Activated T-helper 1 cell treated with anti-CD3 and anti-CD28 coated beads, Interleukin-2, amount 50 U/mL, for 16 hours (primary cell): Measurements from ENCODE around the gene DERL2.
A peak's percentile ranks its signal among the peaks of the same experiment; 100 is the strongest.
"Not testable (repeated sequence)": the region's sequence is repeated elsewhere in the genome, so short reads cannot be mapped to it uniquely, and the experiment has no call there.

ENCODE experiments used
- DNase-seq, 2 donors: peaks; one replicate each; pipeline ENCODE4 v3.0.0-alpha.2; 2020; ENCODE audit warnings: low read depth in 1 of 2, low spot score in 1 of 2

The DERL2 gene

DNA sequence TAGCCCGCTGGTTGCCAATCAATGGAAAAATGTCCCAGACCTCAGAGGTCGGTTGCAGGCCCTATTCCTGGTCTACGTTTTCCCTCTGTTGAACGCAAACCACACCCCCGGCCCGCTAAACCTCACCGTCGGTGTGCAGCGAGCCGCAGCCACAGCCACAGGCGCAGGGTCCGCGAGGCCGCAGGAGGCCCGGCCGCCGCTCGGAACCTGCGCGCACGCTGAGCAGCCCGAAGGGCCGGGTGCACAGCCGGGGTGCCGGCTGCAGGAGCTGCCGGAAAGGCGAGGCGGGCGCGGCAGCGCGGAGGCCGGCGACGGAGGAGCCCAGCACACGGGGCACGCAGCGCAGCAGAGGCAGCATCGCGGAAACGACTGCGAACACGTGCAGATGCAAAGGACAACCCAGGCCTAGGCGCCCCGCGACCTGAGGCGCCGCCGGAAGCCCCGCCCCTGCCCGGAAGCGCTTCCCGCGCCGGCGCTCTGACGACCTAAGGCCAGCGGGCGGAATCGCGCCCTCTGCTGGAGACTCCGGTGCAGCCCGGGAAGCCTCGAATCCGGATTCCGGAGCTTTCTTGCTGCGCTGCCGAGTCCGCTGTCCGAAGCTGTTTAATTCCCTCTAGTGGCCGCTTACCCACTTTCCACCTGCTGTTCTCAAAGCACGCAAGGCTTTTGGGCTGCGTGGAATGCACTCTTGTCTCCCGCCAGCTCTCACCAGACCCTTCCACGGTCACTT lies 47.1 kb downstream of the DERL2 start, which contains the start of gene C1QBP:
Gene C1QBP (minus strand): TSS at position 440 of the 730 bp plus-strand sequence. CDS start 82 bp downstream, at position 358.
- DNase-seq = peak; percentile 87 to 90

DNA sequence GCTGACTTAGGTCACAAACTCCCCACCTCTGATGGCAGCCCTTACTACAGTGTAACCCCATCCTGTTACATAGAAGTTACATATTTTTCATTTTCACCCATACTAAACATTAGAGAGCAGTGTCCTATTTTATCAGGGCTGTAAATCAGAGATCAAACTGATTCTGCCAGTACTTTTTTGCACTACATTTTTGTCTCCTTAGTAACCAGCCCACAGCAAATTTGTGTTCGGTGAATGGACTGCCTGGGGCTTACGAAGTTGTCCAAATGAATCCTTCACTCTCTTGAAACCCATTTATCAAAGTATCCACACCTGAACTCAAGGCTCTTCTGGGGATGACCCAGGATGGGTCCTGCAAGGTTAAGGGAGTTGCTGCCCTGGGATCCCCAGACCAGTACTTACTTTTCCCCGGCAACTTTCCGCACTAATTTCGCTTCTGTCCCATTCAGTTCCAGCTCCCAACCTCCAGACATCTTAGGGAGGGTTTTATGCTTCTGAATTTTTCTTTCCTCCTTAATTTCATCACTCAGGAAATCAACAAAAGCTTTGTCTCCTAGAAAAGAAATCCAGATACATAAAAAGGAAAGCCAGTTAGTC lies 48.2 kb downstream of the DERL2 start:
- DNase-seq = no peak

DNA sequence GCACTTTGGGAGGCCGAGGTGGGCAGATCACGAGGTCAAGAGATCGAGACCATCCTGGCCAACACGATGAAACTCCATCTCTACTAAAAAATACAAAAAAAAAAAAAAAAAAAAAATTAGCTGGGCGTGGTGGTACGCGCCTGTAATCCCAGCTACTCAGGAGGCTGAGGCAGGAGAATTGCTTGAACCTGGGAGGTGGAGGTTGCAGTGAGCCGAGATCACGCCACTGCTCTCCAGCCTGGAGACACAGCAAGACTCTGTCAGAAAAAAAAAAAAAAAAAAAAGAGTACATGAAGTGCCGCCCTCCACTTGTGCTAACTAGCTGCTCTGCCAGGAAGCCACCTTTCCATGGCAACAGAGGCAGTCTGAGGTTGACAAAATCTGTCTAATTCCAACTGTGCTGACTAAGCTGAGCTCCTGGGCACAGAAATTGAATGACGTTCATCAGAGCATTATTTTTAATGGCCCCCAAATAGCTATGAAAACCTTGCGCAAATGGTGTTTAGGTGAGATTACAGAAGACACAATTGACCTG lies 50.1 kb downstream of the DERL2 start:
- not testable (repeated sequence) for DNase-seq

DNA sequence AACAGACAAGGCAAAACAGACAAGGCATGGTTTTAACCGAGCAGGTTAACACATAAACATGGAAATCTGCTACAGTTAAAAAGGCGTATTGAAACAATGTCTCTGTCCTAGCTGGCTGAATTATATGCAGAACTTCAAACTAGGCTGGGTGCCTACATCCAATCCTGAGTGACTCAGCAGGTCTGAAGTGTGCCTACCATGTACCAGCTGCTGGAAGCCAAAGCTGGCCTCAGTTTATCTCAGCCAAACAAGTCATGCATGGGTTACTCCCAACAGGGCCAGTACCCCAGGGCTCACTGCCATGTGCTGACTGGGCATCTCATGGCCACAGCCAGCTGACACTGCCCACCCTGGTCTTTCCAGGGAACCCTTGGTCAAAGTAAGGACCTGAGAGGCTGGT lies 51.0 kb downstream of the DERL2 start:
- no peak for DNase-seq

DNA sequence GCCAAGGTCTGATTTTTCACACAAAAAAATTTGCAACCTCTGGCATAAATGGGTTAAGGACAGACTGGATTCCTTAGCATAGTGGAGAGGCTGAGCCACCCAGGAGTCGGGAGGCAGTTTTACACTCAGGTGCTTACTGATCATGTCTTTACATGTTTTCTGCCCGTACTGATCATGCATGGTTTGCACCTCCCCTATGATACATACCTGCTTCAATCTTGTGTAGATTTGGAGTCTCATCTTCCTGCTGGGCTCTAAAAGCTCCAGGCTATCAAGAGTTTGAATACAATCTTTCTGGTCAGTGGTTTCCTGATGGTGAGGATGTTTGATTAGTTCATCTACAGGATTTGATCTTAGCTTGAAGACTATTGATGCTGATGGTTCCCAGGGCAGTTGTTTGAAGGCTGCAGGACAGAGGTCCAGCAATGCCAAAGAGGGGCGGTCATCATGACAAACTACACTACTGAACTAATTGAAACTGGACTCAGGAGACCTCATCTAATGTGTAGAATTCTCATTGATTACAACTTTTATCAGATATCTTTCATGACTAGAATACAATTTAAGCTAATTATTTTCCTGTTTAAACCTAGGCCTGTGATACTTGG lies 53.9 kb downstream of the DERL2 start:
- DNase-seq = no peak

DNA sequence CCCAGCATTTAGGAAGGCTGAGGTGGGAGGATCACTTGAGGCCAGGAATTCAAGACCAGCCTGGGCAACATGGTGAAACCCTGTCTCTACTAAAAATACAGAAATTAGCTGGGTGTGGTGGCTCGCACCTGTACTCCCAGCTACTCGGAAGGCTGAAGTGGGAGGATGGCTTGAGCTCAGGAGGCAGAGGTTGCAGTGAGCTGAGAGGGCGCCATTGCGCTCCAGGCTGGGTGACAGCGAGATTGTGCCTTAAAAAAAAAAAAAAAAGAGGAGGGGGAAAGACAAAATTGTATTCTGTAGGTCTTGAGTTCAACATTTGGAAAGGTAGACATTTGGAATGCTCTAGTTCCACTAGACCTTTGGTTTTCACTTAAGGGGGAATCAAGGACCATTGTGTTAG lies 54.7 kb downstream of the DERL2 start:
- DNase-seq = not testable (repeated sequence)

DNA sequence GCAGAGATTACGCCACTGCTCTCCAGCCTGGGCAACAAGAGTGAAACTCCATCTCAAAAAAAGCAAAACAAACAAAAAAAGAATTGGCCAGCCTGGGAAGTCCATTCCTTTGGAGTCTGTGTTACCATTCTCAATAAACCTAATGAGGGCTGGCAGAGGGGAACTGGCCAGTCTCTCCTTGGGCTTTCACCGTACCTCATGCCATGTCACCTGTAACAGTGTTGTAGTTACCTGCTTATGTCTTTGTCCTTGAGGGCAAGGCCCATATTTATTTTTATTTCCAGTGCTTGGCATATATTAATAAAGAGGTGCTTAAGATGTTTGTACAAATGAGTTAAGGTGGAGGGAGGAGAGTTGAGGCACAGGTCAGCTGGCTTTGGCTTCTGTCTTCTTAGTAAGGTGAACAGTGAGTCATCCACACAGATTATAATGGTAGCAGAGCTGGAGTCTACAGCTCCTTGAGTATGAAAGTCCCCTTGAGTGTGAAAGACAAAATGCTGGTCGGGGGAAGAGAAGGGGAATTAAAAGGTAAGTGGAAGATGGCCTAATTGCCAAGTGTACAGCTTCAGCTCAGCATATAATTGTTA lies 55.5 kb downstream of the DERL2 start:
- DNase-seq = no peak

DNA sequence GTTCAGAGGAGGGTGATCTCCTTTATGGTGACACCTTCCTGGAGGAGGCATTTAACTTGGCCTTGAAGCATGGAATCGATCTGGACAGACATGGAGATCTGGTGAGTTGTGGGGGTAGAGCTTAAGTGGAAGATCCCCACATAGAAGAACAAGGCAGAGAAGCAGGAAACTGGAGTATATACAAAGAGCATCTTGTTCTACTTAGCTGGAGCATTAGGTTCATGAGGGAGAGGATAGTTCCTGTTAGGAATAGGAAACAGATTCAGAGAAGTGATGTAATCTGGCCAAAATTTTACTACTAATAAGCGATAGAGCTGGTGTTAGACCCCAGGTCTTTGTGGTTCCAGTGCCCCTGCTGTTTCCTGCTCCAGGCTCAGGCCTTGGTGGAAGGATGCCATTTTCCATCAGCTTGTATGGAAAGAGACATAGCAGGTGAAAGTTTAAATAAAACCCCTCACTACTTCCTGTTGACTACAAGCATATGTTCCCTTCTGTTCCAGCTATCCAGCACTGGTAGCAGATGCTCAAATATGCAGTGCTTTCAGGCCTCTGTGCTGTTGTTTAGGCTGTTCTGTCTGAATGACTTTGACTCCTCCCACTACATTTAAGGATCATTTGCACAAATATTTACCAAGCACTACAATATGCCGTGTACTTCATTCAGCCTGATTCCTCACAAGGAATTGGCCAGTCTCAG lies 56.6 kb downstream of the DERL2 start:
- DNase-seq = no peak

DNA sequence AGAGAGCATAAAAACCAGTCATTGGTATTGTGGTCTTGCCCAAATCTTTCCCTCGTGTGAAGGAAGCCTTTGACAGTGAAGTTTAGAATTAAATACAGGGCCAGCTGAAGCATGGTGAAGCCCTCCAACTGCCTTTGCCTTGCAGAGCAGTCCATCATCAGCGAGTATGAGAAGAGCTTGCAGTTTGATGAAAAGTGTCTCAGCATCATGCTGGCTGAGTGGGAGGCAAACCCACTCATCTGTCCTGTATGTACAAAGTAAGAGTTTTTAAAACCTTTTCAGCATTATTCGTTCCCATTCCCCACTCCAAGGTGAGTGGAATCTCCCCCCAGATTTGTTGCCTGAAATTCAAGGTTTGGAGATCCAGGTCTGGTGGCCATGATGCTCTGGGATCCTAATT lies 60.2 kb downstream of the DERL2 start:
- DNase-seq = no peak

DNA sequence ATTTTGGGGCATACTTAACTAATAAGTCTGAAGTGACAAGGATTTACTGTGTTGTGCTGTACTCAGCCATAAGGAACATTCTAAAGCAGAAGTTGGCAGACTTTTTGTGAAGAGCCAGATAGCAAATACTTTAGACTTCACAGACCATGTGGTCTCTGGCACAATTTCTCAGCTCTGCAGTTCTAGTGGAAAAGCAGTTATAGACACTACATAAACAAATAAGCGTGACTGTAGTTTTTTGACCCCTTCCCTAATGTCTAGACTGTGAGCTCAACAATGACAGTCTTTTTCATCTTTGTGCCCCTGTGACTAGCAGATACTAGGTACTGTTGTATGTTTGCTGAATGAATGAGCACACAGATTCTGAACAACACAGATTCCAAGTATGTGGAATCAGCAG lies 61.1 kb downstream of the DERL2 start:
- no peak for DNase-seq

DNA sequence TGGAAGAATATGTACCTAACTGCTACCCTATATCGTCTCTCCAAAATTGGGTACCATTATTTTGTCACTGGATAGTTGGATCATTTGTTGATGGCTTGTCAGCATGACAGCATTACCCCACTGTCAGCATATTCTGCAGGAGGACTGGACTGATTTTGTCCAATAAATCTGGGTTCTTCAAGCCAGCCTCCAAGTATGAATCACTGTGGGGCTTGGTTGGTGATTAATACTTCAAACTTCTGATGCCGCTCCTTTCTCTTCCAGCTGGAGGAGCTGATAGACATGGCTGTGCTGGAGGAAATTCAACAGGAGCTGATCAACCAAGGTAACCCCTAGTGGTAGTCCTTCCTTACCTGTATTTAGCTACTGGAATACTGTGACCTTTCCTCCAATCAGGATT lies 63.5 kb downstream of the DERL2 start:
- DNase-seq = no peak
